HT1080 (cell line): ENCODE measurements around the gene UBA6. TPM values are rescaled to one million over a fixed set of nuclear protein-coding genes. Genes with fewer than 3 reads are reported as not detected.

Experiments used
- DNase-seq: peaks from one replicate; pipeline ENCODE4 v3.0.0-alpha.2; 2015; ENCODE audit warnings: low read depth
- small RNA-seq: library from RNA; depleted of rRNA; stranded (forward); fragments of <200 nt; gene quantifications from one replicate; pipeline ENCODE3, GENCODE V24; 2014
- total RNA-seq: library from RNA; depleted of rRNA; stranded (reverse); fragments of >200 nt; shearing (Covaris generic); gene quantifications from 2 replicates; pipeline ENCODE4 v1.2.3, GENCODE V29; 2014; rRNA removed

The UBA6 gene
- total RNA-seq, 1 experiment from 2014 or later, result 60.6 TPM

- no peak for DNase-seq
Observed at GRCh38 chr4:67580577-67580976, 120.4 kb downstream of the UBA6 start.

- DNase-seq, result no peak
Observed at GRCh38 chr4:67576538-67576937, 124.4 kb downstream of the UBA6 start.

GRCh38 chr4:67576059-67576466 lies 124.9 kb downstream of the UBA6 start:
- no peak for DNase-seq

GRCh38 chr4:67575232-67576058 lies 125.5 kb downstream of the UBA6 start:
- no peak for DNase-seq

GRCh38 chr4:67573193-67573592 lies 127.8 kb downstream of the UBA6 start:
- no peak for DNase-seq

- DNase-seq, result no peak
Observed at GRCh38 chr4:67571975-67572374, 129.0 kb downstream of the UBA6 start.

- no peak for DNase-seq
Observed at GRCh38 chr4:67570537-67570936, 130.4 kb downstream of the UBA6 start.

GRCh38 chr4:67568820-67569219 lies 132.1 kb downstream of the UBA6 start:
- DNase-seq, result no peak

- DNase-seq, result no peak
Observed at GRCh38 chr4:67566335-67566734, 134.6 kb downstream of the UBA6 start.

- DNase-seq, result no peak
Observed at GRCh38 chr4:67565284-67565683, 135.7 kb downstream of the UBA6 start.

Small RNAs within 50 kb of the gene (small RNA-seq; reads per million reads assigned to genes)
- gene AC096720.1 (not detected), gene RF00091 (not detected)

Other genes with a start within 250 kb of the UBA6 start
- 8.6 and 9.6 TPM in 2 replicates for gene CENPC, start 155.7 kb downstream of the UBA6 start, total RNA-seq
- gene STAP1, start 142.4 kb downstream of the UBA6 start, total RNA-seq, result not detected in 2 replicates
- not detected in 2 replicates for gene GNRHR, start 53.2 kb upstream of the UBA6 start, total RNA-seq
- gene TMPRSS11D, start 182.8 kb upstream of the UBA6 start, total RNA-seq, result not detected in 2 replicates